Measurements from ENCODE around the gene DLGAP1. TPM values are rescaled to one million over a fixed set of nuclear protein-coding genes. Genes with fewer than 3 reads are reported as not detected.
"Not testable (repeated sequence)": the region's sequence is repeated elsewhere in the genome, so short reads cannot be mapped to it uniquely, and the experiment has no call there.

The DLGAP1 gene
- total RNA-seq, 1 experiment from 2014 or later, result 0.53 TPM

- not testable (repeated sequence) for DNase-seq (ENCODE audit: low spot score)
These were observed 760.9 kb downstream of the DLGAP1 start for GRCh38 chr18:3694030-3694778.

- no peak for DNase-seq (ENCODE audit: low spot score)
These were observed 761.7 kb downstream of the DLGAP1 start for GRCh38 chr18:3693410-3693809.

GRCh38 chr18:3692691-3693090 lies 762.4 kb downstream of the DLGAP1 start:
- DNase-seq (ENCODE audit: low spot score), result no peak

GRCh38 chr18:3692113-3692621 lies 762.9 kb downstream of the DLGAP1 start:
- peak; percentile 71 for DNase-seq (ENCODE audit: low spot score)

- no peak for DNase-seq (ENCODE audit: low spot score)
These were observed 763.4 kb downstream of the DLGAP1 start for GRCh38 chr18:3691705-3692104.

- DNase-seq (ENCODE audit: low spot score), result peak; percentile 0
These were observed 764.4 kb downstream of the DLGAP1 start for GRCh38 chr18:3690764-3691066.

- DNase-seq (ENCODE audit: low spot score), result peak; percentile 7
These were observed 764.9 kb downstream of the DLGAP1 start for GRCh38 chr18:3689986-3690763.

- no peak for DNase-seq (ENCODE audit: low spot score)
These were observed 766.0 kb downstream of the DLGAP1 start for GRCh38 chr18:3689091-3689490.

GRCh38 chr18:3688690-3689089 lies 766.4 kb downstream of the DLGAP1 start:
- peak; percentile 21 for DNase-seq (ENCODE audit: low spot score)

GRCh38 chr18:3683483-3683882 lies 771.6 kb downstream of the DLGAP1 start:
- DNase-seq (ENCODE audit: low spot score), result peak; percentile 24

GRCh38 chr18:3682061-3682460 lies 773.0 kb downstream of the DLGAP1 start:
- no peak for DNase-seq (ENCODE audit: low spot score)

GRCh38 chr18:3679241-3679640 lies 775.9 kb downstream of the DLGAP1 start:
- DNase-seq (ENCODE audit: low spot score), result no peak

GRCh38 chr18:3675994-3676393 lies 779.1 kb downstream of the DLGAP1 start:
- DNase-seq (ENCODE audit: low spot score), result peak; percentile 7

- peak; percentile 43 for DNase-seq (ENCODE audit: low spot score)
These were observed 779.7 kb downstream of the DLGAP1 start for GRCh38 chr18:3675446-3675845.

- peak; percentile 89 for DNase-seq (ENCODE audit: low spot score)
These were observed 783.9 kb downstream of the DLGAP1 start for GRCh38 chr18:3671176-3671575.

GRCh38 chr18:3669376-3669775 lies 785.7 kb downstream of the DLGAP1 start:
- DNase-seq (ENCODE audit: low spot score), result no peak

- DNase-seq (ENCODE audit: low spot score), result peak; percentile 55
These were observed 787.6 kb downstream of the DLGAP1 start for GRCh38 chr18:3667255-3668137.

- DNase-seq (ENCODE audit: low spot score), result no peak
These were observed 788.4 kb downstream of the DLGAP1 start for GRCh38 chr18:3666526-3667254.

- peak; percentile 99 for DNase-seq (ENCODE audit: low spot score)
These were observed 789.2 kb downstream of the DLGAP1 start for GRCh38 chr18:3665780-3666525.

- no peak for DNase-seq (ENCODE audit: low spot score)
These were observed 789.9 kb downstream of the DLGAP1 start for GRCh38 chr18:3665204-3665603.

Measured in HT-29 (cell line).